ENCODE data around the gene SLC7A6.

GRCh38 chr16:68251832-68252231 is 12.5 kb upstream of the SLC7A6 start:
- no peak for TF ChIP-seq POLR2A (IDR thresholded peaks at IDR 0.05)
- TF ChIP-seq, protein P1, sequence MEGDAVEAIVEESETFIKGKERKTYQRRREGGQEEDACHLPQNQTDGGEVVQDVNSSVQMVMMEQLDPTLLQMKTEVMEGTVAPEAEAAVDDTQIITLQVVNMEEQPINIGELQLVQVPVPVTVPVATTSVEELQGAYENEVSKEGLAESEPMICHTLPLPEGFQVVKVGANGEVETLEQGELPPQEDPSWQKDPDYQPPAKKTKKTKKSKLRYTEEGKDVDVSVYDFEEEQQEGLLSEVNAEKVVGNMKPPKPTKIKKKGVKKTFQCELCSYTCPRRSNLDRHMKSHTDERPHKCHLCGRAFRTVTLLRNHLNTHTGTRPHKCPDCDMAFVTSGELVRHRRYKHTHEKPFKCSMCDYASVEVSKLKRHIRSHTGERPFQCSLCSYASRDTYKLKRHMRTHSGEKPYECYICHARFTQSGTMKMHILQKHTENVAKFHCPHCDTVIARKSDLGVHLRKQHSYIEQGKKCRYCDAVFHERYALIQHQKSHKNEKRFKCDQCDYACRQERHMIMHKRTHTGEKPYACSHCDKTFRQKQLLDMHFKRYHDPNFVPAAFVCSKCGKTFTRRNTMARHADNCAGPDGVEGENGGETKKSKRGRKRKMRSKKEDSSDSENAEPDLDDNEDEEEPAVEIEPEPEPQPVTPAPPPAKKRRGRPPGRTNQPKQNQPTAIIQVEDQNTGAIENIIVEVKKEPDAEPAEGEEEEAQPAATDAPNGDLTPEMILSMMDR (IDR thresholded peaks at IDR 0.05), result no peak

All from uterus (tissue), 2 donors.